NCI-H748 treated with DMSO at 0.1 percent for 48 hours (cell line): ENCODE results near the gene HLCS.

Experiments
- DNase-seq: peaks from one replicate; lab custom pipeline; 2025; lab: John Stamatoyannopoulos, UW

Gene HLCS

GRCh38 chr21:36743446-36743845 is 223.0 kb downstream of the HLCS start:
- DNase-seq = no peak

GRCh38 chr21:36743008-36743407 is 223.5 kb downstream of the HLCS start:
- no peak for DNase-seq

GRCh38 chr21:36741506-36741905 is 225.0 kb downstream of the HLCS start:
- DNase-seq = no peak

GRCh38 chr21:36738489-36739126 is 227.9 kb downstream of the HLCS start:
- no peak for DNase-seq

GRCh38 chr21:36735724-36736320 is 230.6 kb downstream of the HLCS start:
- no peak for DNase-seq

GRCh38 chr21:36735201-36735515 is 231.3 kb downstream of the HLCS start:
- DNase-seq = no peak

- DNase-seq = no peak
Observed at GRCh38 chr21:36734367-36735200, 231.9 kb downstream of the HLCS start.

GRCh38 chr21:36733857-36734256 is 232.6 kb downstream of the HLCS start:
- DNase-seq = no peak

GRCh38 chr21:36732761-36733160 is 233.7 kb downstream of the HLCS start:
- no peak for DNase-seq

GRCh38 chr21:36732217-36732616 is 234.3 kb downstream of the HLCS start:
- DNase-seq = no peak

- DNase-seq = no peak
Observed at GRCh38 chr21:36730291-36731281, 235.9 kb downstream of the HLCS start.

GRCh38 chr21:36729310-36729970 is 237.0 kb downstream of the HLCS start:
- no peak for DNase-seq

GRCh38 chr21:36728371-36729111 is 237.9 kb downstream of the HLCS start:
- DNase-seq = no peak

- DNase-seq = no peak
Observed at GRCh38 chr21:36727866-36728265, 238.6 kb downstream of the HLCS start.

- DNase-seq = no peak
Observed at GRCh38 chr21:36725793-36726386, 240.6 kb downstream of the HLCS start.

- DNase-seq = no peak
Observed at GRCh38 chr21:36724660-36725059, 241.8 kb downstream of the HLCS start.

GRCh38 chr21:36723371-36723881 is 243.0 kb downstream of the HLCS start:
- DNase-seq = no peak

- DNase-seq = no peak
Observed at GRCh38 chr21:36722370-36723368, 243.8 kb downstream of the HLCS start.

GRCh38 chr21:36721817-36722216 is 244.7 kb downstream of the HLCS start:
- DNase-seq = no peak
